Osteoblast (primary cell): Measurements from ENCODE around the gene USP37. TPM values are rescaled to one million over a fixed set of nuclear protein-coding genes. Genes with fewer than 3 reads are reported as not detected.

Experiments
- DNase-seq: peaks from one replicate; pipeline ENCODE4 v3.0.0; 2011; ENCODE audit warnings: low spot score, mixed read lengths; ENCODE audit not compliant: insufficient read length; ENCODE audit errors: missing footprints
- H2AFZ ChIP-seq: 2 replicates; pipeline ENCODE4 v1.6.0; 2011; ENCODE audit warnings: mild to moderate bottlenecking, low read length
- H3K27ac ChIP-seq: 2 replicates; pipeline ENCODE4 v1.5.1; 2011; ENCODE audit warnings: mild to moderate bottlenecking, low read depth, low read length, moderate library complexity
- H3K27me3 ChIP-seq: 2 replicates; pipeline ENCODE4 v1.6.0; 2012; ENCODE audit warnings: mild to moderate bottlenecking, control low read depth, inconsistent platforms, low read length, moderate library complexity; ENCODE audit not compliant: insufficient read depth
- H3K36me3 ChIP-seq: 2 replicates; pipeline ENCODE4 v1.5.1; 2011; ENCODE audit warnings: mild to moderate bottlenecking, low read length, control low read depth, moderate library complexity; ENCODE audit not compliant: insufficient read depth
- H3K4me1 ChIP-seq: 2 replicates; pipeline ENCODE4 v1.5.1; 2011; ENCODE audit warnings: mild to moderate bottlenecking, low read length, control low read depth, moderate library complexity; ENCODE audit not compliant: insufficient read depth
- H3K4me2 ChIP-seq: 2 replicates; pipeline ENCODE4 v1.6.0; 2011; ENCODE audit warnings: mild to moderate bottlenecking, low read length; ENCODE audit not compliant: insufficient read depth
- H3K4me3 ChIP-seq: fragments of 200-600 bp; sonication (generic); 3 replicates; pipeline ENCODE4 v1.5.1; 2012; ENCODE audit warnings: mild to moderate bottlenecking, low read length, inconsistent platforms; ENCODE audit not compliant: insufficient read depth
- H3K79me2 ChIP-seq: 2 replicates; pipeline ENCODE4 v1.6.0; 2012; ENCODE audit warnings: mild to moderate bottlenecking, low read length, control low read depth, inconsistent platforms; ENCODE audit not compliant: insufficient read depth
- H3K9me3 ChIP-seq: 2 replicates; pipeline ENCODE4 v1.5.1; 2011; ENCODE audit warnings: low read depth, low read length, control low read depth
- H4K20me1 ChIP-seq: 2 replicates; pipeline ENCODE4 v1.6.0; 2012; ENCODE audit warnings: mild to moderate bottlenecking, low read length, control low read depth; ENCODE audit not compliant: insufficient read depth
- CTCF ChIP-seq: IDR thresholded peaks from 2 replicates; pipeline ENCODE4 v1.5.1; 2011; ENCODE audit warnings: mild to moderate bottlenecking, low read depth, low read length, moderate library complexity; ENCODE audit errors: extremely low read depth
- total RNA-seq: library from RNA; depleted of rRNA; stranded (reverse); fragments of >200 nt; gene quantifications from 2 replicates; pipeline ENCODE4 v1.2.3, GENCODE V29; 2012

The USP37 gene
- total RNA-seq, 1 donor, result 15.2 TPM

- H3K9me3 ChIP-seq, result no peaks in the 10 kb centered on the region
- no peaks in the 10 kb centered on the region for H3K4me1 ChIP-seq
- no peaks in the 10 kb centered on the region for H3K79me2 ChIP-seq
- no peak overlapping the region for H3K27ac ChIP-seq
- peak; percentile 21 for DNase-seq
- H2AFZ ChIP-seq, result no peak overlapping the region
- no peak overlapping the region for H3K4me3 ChIP-seq
- H3K27me3 ChIP-seq, result peaks cover 6% of the 10 kb centered on the region
- H3K4me2 ChIP-seq, result no peak overlapping the region
- no peak for TF ChIP-seq CTCF
- no peaks in the 10 kb centered on the region for H3K36me3 ChIP-seq
- no peaks in the 10 kb centered on the region for H4K20me1 ChIP-seq
Observed at GRCh38 chr2:218434456-218434855, 133.7 kb downstream of the USP37 start.

GRCh38 chr2:218432676-218433365 lies 135.3 kb downstream of the USP37 start:
- Histone ChIP-seq H4K20me1 (no peaks in the 10 kb centered on the region), H3K4me1 (no peaks in the 10 kb centered on the region), H3K4me2 (no peak overlapping the region), H3K9me3 (no peaks in the 10 kb centered on the region), H3K27me3 (peaks cover 6% of the 10 kb centered on the region), H3K36me3 (no peaks in the 10 kb centered on the region), H2AFZ (no peak overlapping the region), H3K4me3 (no peak overlapping the region), H3K27ac (no peak overlapping the region), H3K79me2 (no peaks in the 10 kb centered on the region)
- DNase-seq, result peak; percentile 32
- TF ChIP-seq CTCF, result no peak

GRCh38 chr2:218431878-218432277 lies 136.3 kb downstream of the USP37 start:
- no peak for TF ChIP-seq CTCF
- DNase-seq, result peak; percentile 4
- Histone ChIP-seq H3K36me3 (no peaks in the 10 kb centered on the region), H3K27me3 (peaks cover 6% of the 10 kb centered on the region), H2AFZ (no peak overlapping the region), H3K4me3 (no peak overlapping the region), H3K27ac (no peak overlapping the region), H4K20me1 (no peaks in the 10 kb centered on the region), H3K4me2 (no peak overlapping the region), H3K9me3 (no peaks in the 10 kb centered on the region), H3K4me1 (no peaks in the 10 kb centered on the region), H3K79me2 (no peaks in the 10 kb centered on the region)

GRCh38 chr2:218430721-218431120 lies 137.4 kb downstream of the USP37 start:
- no peak for TF ChIP-seq CTCF
- no peak for DNase-seq
- Histone ChIP-seq H3K4me2 (no peak overlapping the region), H3K36me3 (no peaks in the 10 kb centered on the region), H3K27me3 (peaks cover 6% of the 10 kb centered on the region), H3K79me2 (no peaks in the 10 kb centered on the region), H2AFZ (no peak overlapping the region), H3K4me3 (no peak overlapping the region), H3K27ac (no peak overlapping the region), H3K9me3 (no peaks in the 10 kb centered on the region), H4K20me1 (no peaks in the 10 kb centered on the region), H3K4me1 (no peaks in the 10 kb centered on the region)
